ENCODE data around the gene SMCO3.

GRCh38 chr12:14765398-14765797 is 48.6 kb downstream of the SMCO3 start:
- TF ChIP-seq CTCF (IDR thresholded peaks at IDR 0.05; ENCODE audit: control extremely low read depth in 1 of 3, insufficient read depth in 1 of 3, low read depth in 1 of 3, low read length in 3 of 3) (no peak), POLR2A (IDR thresholded peaks at IDR 0.05; ENCODE audit: control extremely low read depth in 1 of 2, low read depth in 2 of 2, low read length in 2 of 2) (no peak), EGR1 (IDR thresholded peaks at IDR 0.05; ENCODE audit: borderline replicate concordance, low read depth, low read length) (no peak), SP4 (IDR thresholded peaks at IDR 0.05; ENCODE audit: low read length) (no peak), TEAD4 (IDR thresholded peaks at IDR 0.05; ENCODE audit: low read depth, low read length) (no peak), ATF3 (IDR thresholded peaks at IDR 0.05; ENCODE audit: insufficient read depth, low read depth, low read length) (no peak), SIN3A (conservative IDR thresholded peaks at IDR 0.05 in 1 of 2, IDR thresholded peaks at IDR 0.05 in 1 of 2; ENCODE audit: low read depth in 1 of 2, low read length in 2 of 2) (no peak), EP300 (IDR thresholded peaks at IDR 0.05; ENCODE audit: borderline replicate concordance in 1 of 2, low read depth in 2 of 2, low read length in 2 of 2) (no peak)

Data from H1 (cell line).